ENCODE data around the gene OR51B4.

The OR51B4 gene

GRCh38 chr11:5310423-5310822 lies 8.7 kb upstream of the OR51B4 start:
- in situ Hi-C loops (cut with MboI; ENCODE audit: low sequenced_read_pairs, unreplicated experiment) = no loop called here
- DNase-seq (ENCODE audit: low spot score) = no peak
- no peak for TF ChIP-seq CTCF (IDR thresholded peaks at IDR 0.05; ENCODE audit: borderline replicate concordance, control extremely low read depth, extremely low read depth, insufficient read depth, missing control alignments)

- in situ Hi-C loops (cut with MboI; ENCODE audit: low sequenced_read_pairs, unreplicated experiment) = no loop called here
- no peak for TF ChIP-seq CTCF (IDR thresholded peaks at IDR 0.05; ENCODE audit: borderline replicate concordance, control extremely low read depth, extremely low read depth, insufficient read depth, missing control alignments)
- DNase-seq (ENCODE audit: low spot score) = no peak
These were observed 5.7 kb upstream of the OR51B4 start for GRCh38 chr11:5307256-5308019.

- TF ChIP-seq CTCF (IDR thresholded peaks at IDR 0.05; ENCODE audit: borderline replicate concordance, control extremely low read depth, extremely low read depth, insufficient read depth, missing control alignments) = no peak
- no peak for DNase-seq (ENCODE audit: low spot score)
- in situ Hi-C loops (cut with MboI; ENCODE audit: low sequenced_read_pairs, unreplicated experiment) = no loop called here
These were observed 2.3 kb upstream of the OR51B4 start for GRCh38 chr11:5304046-5304445.

- in situ Hi-C loops (cut with MboI; ENCODE audit: low sequenced_read_pairs, unreplicated experiment) = no loop called here
- DNase-seq (ENCODE audit: low spot score) = no peak
- TF ChIP-seq CTCF (IDR thresholded peaks at IDR 0.05; ENCODE audit: borderline replicate concordance, control extremely low read depth, extremely low read depth, insufficient read depth, missing control alignments) = no peak
These were observed 1.9 kb upstream of the OR51B4 start for GRCh38 chr11:5303626-5304025.

GRCh38 chr11:5300251-5300650 lies 1.5 kb downstream of the OR51B4 start:
- no peak for TF ChIP-seq CTCF (IDR thresholded peaks at IDR 0.05; ENCODE audit: borderline replicate concordance, control extremely low read depth, extremely low read depth, insufficient read depth, missing control alignments)
- in situ Hi-C loops (cut with MboI; ENCODE audit: low sequenced_read_pairs, unreplicated experiment) = no loop called here
- no peak for DNase-seq (ENCODE audit: low spot score)

GRCh38 chr11:5298451-5298850 lies 3.3 kb downstream of the OR51B4 start:
- no peak for DNase-seq (ENCODE audit: low spot score)
- TF ChIP-seq CTCF (IDR thresholded peaks at IDR 0.05; ENCODE audit: borderline replicate concordance, control extremely low read depth, extremely low read depth, insufficient read depth, missing control alignments) = no peak
- in situ Hi-C loops (cut with MboI; ENCODE audit: low sequenced_read_pairs, unreplicated experiment) = no loop called here

Data from GM13976 (cell line).